ENCODE measurements around the gene AIMP1. TPM values are rescaled to one million over a fixed set of nuclear protein-coding genes. Genes with fewer than 3 reads are reported as not detected.

Gene AIMP1
- total RNA-seq, 3 donors from 2014 or later (not counting 1 experiment from before 2014, with no cell fraction given): 37.7 to 46.8 (median 40.3) TPM

GRCh38 chr4:106340774-106341173 lies 24.4 kb downstream of the AIMP1 start:
- Histone ChIP-seq H3K9me3 (ENCODE audit: control insufficient read depth, insufficient read depth, low read length) (no peaks in the 10 kb centered on the region), H3K27me3 (ENCODE audit: control insufficient read depth, insufficient read depth, low read length) (no peaks in the 10 kb centered on the region), H3K36me3 (ENCODE audit: control insufficient read depth, insufficient read depth, low read length) (peaks cover 36% of the 10 kb centered on the region), H3K27ac (ENCODE audit: low read length) (no peak overlapping the region), H3K4me1 (ENCODE audit: control insufficient read depth, insufficient read depth, low read length) (no peaks in the 10 kb centered on the region), H3K4me3 (ENCODE audit: low read length) (no peak overlapping the region)
- H3K4me3 Mint-ChIP-seq: peak overlapping the region; percentile 4
- H3K36me3 Mint-ChIP-seq: peaks cover 33% of the 10 kb centered on the region
- 40% methylated on average over 1 of the region's 1 CpG for WGBS (ENCODE audit: insufficient coverage)
- TF ChIP-seq CTCF (IDR thresholded peaks at IDR 0.05): no peak
- H3K27me3 Mint-ChIP-seq (ENCODE audit: low read depth in 2 of 2): no peaks in the 10 kb centered on the region
- peak overlapping the region; percentile 72 to 73 for H3K27ac Mint-ChIP-seq
- peaks cover 0 to 10% of the 10 kb centered on the region in 2 donors for H3K9me3 Mint-ChIP-seq
- peak in 1 of 3 donors; percentile 43 for ATAC-seq
- intact Hi-C loops (cut with micrococcal nuclease): no loop called here
- H3K4me1 Mint-ChIP-seq: peaks cover 54 to 55% of the 10 kb centered on the region in 2 donors
- DNase-seq: no peak

- Mint-ChIP-seq H3K9me3 (peaks cover 0 to 3% of the 10 kb centered on the region in 2 donors), H3K36me3 (peaks cover 14% of the 10 kb centered on the region), H3K27me3 (ENCODE audit: low read depth in 2 of 2) (no peaks in the 10 kb centered on the region), H3K4me3 (no peak overlapping the region), H3K27ac (peak overlapping the region in 1 of 2 donors; percentile 29), H3K4me1 (peaks cover 54% of the 10 kb centered on the region in 2 donors)
- intact Hi-C loops (cut with micrococcal nuclease): no loop called here
- peaks cover 29% of the 10 kb centered on the region for H3K36me3 ChIP-seq (ENCODE audit: control insufficient read depth, insufficient read depth, low read length)
- no peaks in the 10 kb centered on the region for H3K4me1 ChIP-seq (ENCODE audit: control insufficient read depth, insufficient read depth, low read length)
- no peak for TF ChIP-seq CTCF (IDR thresholded peaks at IDR 0.05)
- ATAC-seq (no peak), DNase-seq (no peak)
- no peak overlapping the region for H3K27ac ChIP-seq (ENCODE audit: low read length)
- no peak overlapping the region for H3K4me3 ChIP-seq (ENCODE audit: low read length)
- 100% methylated on average over 1 of the region's 2 CpGs for WGBS (ENCODE audit: insufficient coverage)
- no peaks in the 10 kb centered on the region for H3K27me3 ChIP-seq (ENCODE audit: control insufficient read depth, insufficient read depth, low read length)
- no peaks in the 10 kb centered on the region for H3K9me3 ChIP-seq (ENCODE audit: control insufficient read depth, insufficient read depth, low read length)
These were observed 27.7 kb downstream of the AIMP1 start for GRCh38 chr4:106343865-106344646.

- Mint-ChIP-seq H3K4me1 (peaks cover 49% of the 10 kb centered on the region in 2 donors), H3K27me3 (ENCODE audit: low read depth in 2 of 2) (no peaks in the 10 kb centered on the region), H3K27ac (peak overlapping the region; percentile 29 to 37), H3K4me3 (no peak overlapping the region), H3K9me3 (peaks cover 0 to 3% of the 10 kb centered on the region in 2 donors), H3K36me3 (peaks cover 9% of the 10 kb centered on the region)
- no peak for TF ChIP-seq CTCF (IDR thresholded peaks at IDR 0.05)
- H3K36me3 ChIP-seq (ENCODE audit: control insufficient read depth, insufficient read depth, low read length): peaks cover 34% of the 10 kb centered on the region
- H3K27me3 ChIP-seq (ENCODE audit: control insufficient read depth, insufficient read depth, low read length): no peaks in the 10 kb centered on the region
- no peak overlapping the region for H3K27ac ChIP-seq (ENCODE audit: low read length)
- no CpG with 5 or more reads among the region's 1 CpG for WGBS (ENCODE audit: insufficient coverage)
- H3K4me3 ChIP-seq (ENCODE audit: low read length): no peak overlapping the region
- intact Hi-C loops (cut with micrococcal nuclease): no loop called here
- no peaks in the 10 kb centered on the region for H3K9me3 ChIP-seq (ENCODE audit: control insufficient read depth, insufficient read depth, low read length)
- DNase-seq (no peak), ATAC-seq (no peak)
- H3K4me1 ChIP-seq (ENCODE audit: control insufficient read depth, insufficient read depth, low read length): no peaks in the 10 kb centered on the region
These were observed 28.3 kb downstream of the AIMP1 start for GRCh38 chr4:106344647-106344970.

GRCh38 chr4:106347167-106347566 lies 30.8 kb downstream of the AIMP1 start:
- peaks cover 23 to 24% of the 10 kb centered on the region in 2 donors for H3K4me1 Mint-ChIP-seq
- intact Hi-C loops (cut with micrococcal nuclease): no loop called here
- DNase-seq (no peak), ATAC-seq (no peak)
- TF ChIP-seq CTCF (IDR thresholded peaks at IDR 0.05): no peak
- no peak overlapping the region for H3K4me3 Mint-ChIP-seq
- no peaks in the 10 kb centered on the region for H3K27me3 ChIP-seq (ENCODE audit: control insufficient read depth, insufficient read depth, low read length)
- no peak overlapping the region for H3K27ac ChIP-seq (ENCODE audit: low read length)
- H3K4me1 ChIP-seq (ENCODE audit: control insufficient read depth, insufficient read depth, low read length): no peaks in the 10 kb centered on the region
- no peaks in the 10 kb centered on the region for H3K9me3 Mint-ChIP-seq
- H3K27me3 Mint-ChIP-seq (ENCODE audit: low read depth in 2 of 2): no peaks in the 10 kb centered on the region
- no peak overlapping the region for H3K27ac Mint-ChIP-seq
- H3K9me3 ChIP-seq (ENCODE audit: control insufficient read depth, insufficient read depth, low read length): no peaks in the 10 kb centered on the region
- H3K4me3 ChIP-seq (ENCODE audit: low read length): no peak overlapping the region
- no CpG with 5 or more reads among the region's 1 CpG for WGBS (ENCODE audit: insufficient coverage)
- H3K36me3 ChIP-seq (ENCODE audit: control insufficient read depth, insufficient read depth, low read length): peaks cover 34% of the 10 kb centered on the region
- no peaks in the 10 kb centered on the region for H3K36me3 Mint-ChIP-seq

All from natural killer cell (primary cell).